GM12892 (cell line): ENCODE measurements around the gene MCC.

Source experiments
- POLR2A ChIP-seq: IDR thresholded peaks from 2 replicates; pipeline ENCODE4 v1.6.1; 2011; ENCODE audit warnings: low read depth, low read length, control low read depth
- POLR2AphosphoS5 ChIP-seq: IDR thresholded peaks from 2 replicates; pipeline ENCODE4 v1.6.1; 2011; ENCODE audit warnings: low read depth, low read length, control low read depth
- TAF1 ChIP-seq: IDR thresholded peaks from 2 replicates; pipeline ENCODE4 v1.6.1; 2011; ENCODE audit warnings: low read depth, mild to moderate bottlenecking, control low read depth, low read length, borderline replicate concordance

DNA sequence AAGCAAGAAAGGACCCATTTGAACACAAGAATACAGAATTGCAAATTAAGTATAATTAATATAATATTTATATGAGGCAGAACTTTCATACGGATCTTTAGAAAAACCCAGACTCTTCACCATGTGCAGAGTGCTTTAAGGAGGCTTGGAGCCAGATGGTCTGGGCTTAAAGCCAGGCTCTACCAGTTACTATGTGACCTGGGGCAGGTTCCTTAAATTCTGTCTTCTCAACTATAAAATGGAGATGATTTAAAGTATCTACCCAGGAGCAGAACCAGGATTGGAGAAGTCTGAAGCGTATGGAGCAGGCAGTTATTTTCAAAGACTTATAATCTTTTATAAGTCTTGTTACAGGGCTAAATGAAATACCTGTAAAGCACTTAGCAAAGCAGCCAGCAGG lies 255.6 kb downstream of the MCC start:
- no peak for TF ChIP-seq TAF1
- TF ChIP-seq POLR2A = no peak
- no peak for TF ChIP-seq POLR2AphosphoS5
